ENCODE data around the gene OSBPL5. TPM values are rescaled to one million over a fixed set of nuclear protein-coding genes. Genes with fewer than 3 reads are reported as not detected.
A peak's percentile ranks its signal among the peaks of the same experiment; 100 is the strongest.

Gene OSBPL5
- total RNA-seq, 1 donor from 2014 or later, result 1.6 TPM

- H3K4me1 Mint-ChIP-seq (ENCODE audit: low read depth), result peaks cover 35% of the 10 kb centered on the region
- intact Hi-C loops (cut with micrococcal nuclease), result loop anchor here (1.0 to 5.0 kb wide), 4 partner anchors 126 to 1036 kb away; partner anchors contain the start of genes RRM1 and ZNF195
- H3K27me3 Mint-ChIP-seq (ENCODE audit: insufficient read depth), result peaks cover 3% of the 10 kb centered on the region
- H3K4me3 Mint-ChIP-seq, result peak overlapping the region; percentile 90
- peak overlapping the region; percentile 83 for H3K27ac Mint-ChIP-seq
- H3K9me3 Mint-ChIP-seq, result no peaks in the 10 kb centered on the region
- no peak for DNase-seq (ENCODE audit: low spot score)
- H3K36me3 Mint-ChIP-seq (ENCODE audit: low read depth), result peaks cover 24% of the 10 kb centered on the region
Observed at GRCh38 chr11:3055891-3056290, 109.2 kb downstream of the OSBPL5 start.

DNA sequence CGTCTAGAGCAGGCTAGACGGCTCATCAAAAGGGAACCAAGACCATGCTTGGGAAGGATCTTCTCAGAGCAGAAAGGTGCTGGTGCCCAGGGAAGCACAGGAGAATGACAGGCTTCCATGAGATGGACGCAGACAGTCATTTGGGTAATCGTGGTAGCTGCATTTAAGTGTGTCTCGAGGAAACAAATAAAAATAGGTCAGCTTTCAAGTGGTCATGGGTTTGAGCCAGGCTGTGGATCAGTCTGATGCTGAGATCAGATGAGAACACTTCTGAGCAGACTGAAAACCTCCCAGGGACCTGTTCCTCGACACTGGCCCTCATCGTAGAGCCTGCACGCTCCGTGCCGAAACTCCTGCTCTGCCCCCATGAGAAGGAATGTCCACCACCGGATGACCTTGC lies 112.5 kb downstream of the OSBPL5 start:
- Mint-ChIP-seq H3K4me1 (ENCODE audit: low read depth) (peaks cover 40% of the 10 kb centered on the region), H3K27ac (no peak overlapping the region), H3K27me3 (ENCODE audit: insufficient read depth) (no peaks in the 10 kb centered on the region), H3K9me3 (no peaks in the 10 kb centered on the region), H3K36me3 (ENCODE audit: low read depth) (peaks cover 26% of the 10 kb centered on the region), H3K4me3 (no peak overlapping the region)
- no peak for DNase-seq (ENCODE audit: low spot score)
- intact Hi-C loops (cut with micrococcal nuclease), result no loop called here

- Mint-ChIP-seq H3K4me3 (no peak overlapping the region), H3K27me3 (ENCODE audit: insufficient read depth) (no peaks in the 10 kb centered on the region), H3K27ac (no peak overlapping the region), H3K4me1 (ENCODE audit: low read depth) (peaks cover 36% of the 10 kb centered on the region), H3K36me3 (ENCODE audit: low read depth) (peaks cover 24% of the 10 kb centered on the region), H3K9me3 (no peaks in the 10 kb centered on the region)
- intact Hi-C loops (cut with micrococcal nuclease), result no loop called here
- no peak for DNase-seq (ENCODE audit: low spot score)
Observed at GRCh38 chr11:3052109-3052479, 113.0 kb downstream of the OSBPL5 start.

DNA sequence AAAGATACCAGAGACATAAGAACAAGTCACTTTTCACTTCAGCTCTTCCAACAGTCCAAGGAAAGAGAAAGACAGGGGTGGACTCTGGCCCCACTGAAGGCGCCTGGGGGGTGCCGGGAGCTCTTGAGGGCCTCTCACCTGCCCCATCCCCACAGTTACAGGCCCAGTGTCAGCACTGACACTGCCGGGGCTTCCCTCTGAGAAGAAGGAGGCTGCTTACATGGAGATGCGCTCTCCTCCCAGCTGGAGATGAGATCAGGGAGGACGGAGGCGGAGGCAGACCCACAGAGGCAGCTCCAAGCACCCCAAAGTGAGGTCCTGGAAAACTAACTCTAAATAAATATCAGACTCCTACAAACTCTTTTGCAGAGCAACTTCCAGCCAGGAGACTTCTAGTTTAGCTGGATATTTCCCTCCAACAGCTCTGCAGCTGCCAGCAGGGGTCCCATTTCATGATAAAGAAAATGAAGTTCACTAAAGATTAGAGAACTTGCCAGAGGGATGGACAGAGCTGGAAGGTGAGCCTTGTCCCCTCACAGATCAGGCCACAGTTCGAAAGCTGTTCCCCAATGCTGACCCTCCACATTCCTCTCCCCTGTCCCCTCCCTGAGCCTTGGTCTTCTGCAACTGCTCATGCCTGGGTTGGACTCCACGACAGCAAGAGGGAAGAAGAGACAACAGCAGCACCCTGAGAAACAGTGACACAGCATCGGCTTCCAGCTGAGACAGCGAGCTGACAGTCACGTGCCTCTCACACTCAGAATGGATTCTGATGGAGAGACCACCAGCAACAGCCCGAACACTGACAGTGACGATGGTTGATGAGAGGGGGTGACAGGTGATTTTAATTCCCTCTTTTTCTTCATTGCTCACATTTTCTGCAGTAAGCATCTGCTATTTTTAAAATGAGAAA lies 113.7 kb downstream of the OSBPL5 start:
- H3K4me3 Mint-ChIP-seq, result no peak overlapping the region
- no peaks in the 10 kb centered on the region for H3K9me3 Mint-ChIP-seq
- intact Hi-C loops (cut with micrococcal nuclease), result no loop called here
- DNase-seq (ENCODE audit: low spot score), result no peak
- H3K27ac Mint-ChIP-seq, result peak overlapping the region; percentile 59
- H3K27me3 Mint-ChIP-seq (ENCODE audit: insufficient read depth), result no peaks in the 10 kb centered on the region
- H3K4me1 Mint-ChIP-seq (ENCODE audit: low read depth), result peaks cover 36% of the 10 kb centered on the region
- H3K36me3 Mint-ChIP-seq (ENCODE audit: low read depth), result peaks cover 24% of the 10 kb centered on the region

DNA sequence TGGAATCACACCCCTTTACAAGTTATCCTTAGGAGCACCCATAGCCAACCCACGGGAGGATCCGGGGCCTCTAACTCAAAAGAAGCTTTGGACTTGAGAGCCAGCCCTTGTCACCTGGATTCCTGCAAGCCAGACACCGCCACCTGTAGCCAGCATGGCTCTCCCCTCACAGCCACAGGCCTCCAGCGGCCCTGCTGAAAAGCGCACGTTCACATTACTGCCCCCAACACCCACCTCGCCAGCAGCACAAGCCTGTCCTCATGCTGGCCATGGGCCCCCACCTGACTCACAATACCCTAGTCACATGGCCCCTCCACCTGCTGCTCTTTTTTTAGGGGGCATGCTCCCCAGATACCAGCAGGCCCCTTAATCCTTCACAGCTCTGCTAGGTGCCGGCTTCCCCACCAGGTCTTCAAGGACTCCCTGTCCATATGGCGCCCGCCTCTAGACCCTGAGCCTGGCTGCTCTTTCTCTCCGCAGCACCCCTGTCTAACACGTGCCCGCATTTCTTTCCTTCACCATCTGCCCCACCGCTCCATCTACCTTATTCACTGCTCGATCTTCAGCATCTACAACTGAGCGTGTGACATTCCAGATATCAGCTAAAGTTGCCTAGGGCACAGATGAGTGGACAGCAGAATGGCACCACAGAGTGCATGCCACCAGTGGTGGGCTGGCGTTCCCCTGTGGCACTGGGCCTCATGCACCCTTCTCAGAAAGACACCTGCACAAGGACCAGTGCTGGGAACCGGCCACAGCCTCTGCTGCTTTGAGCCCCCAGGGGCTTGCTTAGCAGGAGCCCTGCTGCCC lies 114.5 kb downstream of the OSBPL5 start:
- H3K36me3 Mint-ChIP-seq (ENCODE audit: low read depth), result peaks cover 21% of the 10 kb centered on the region
- intact Hi-C loops (cut with micrococcal nuclease), result no loop called here
- H3K27ac Mint-ChIP-seq, result peak overlapping the region; percentile 65
- no peak overlapping the region for H3K4me3 Mint-ChIP-seq
- H3K4me1 Mint-ChIP-seq (ENCODE audit: low read depth), result peaks cover 27% of the 10 kb centered on the region
- H3K27me3 Mint-ChIP-seq (ENCODE audit: insufficient read depth), result no peaks in the 10 kb centered on the region
- no peak for DNase-seq (ENCODE audit: low spot score)
- H3K9me3 Mint-ChIP-seq, result no peaks in the 10 kb centered on the region

- H3K4me1 Mint-ChIP-seq (ENCODE audit: low read depth), result peaks cover 18% of the 10 kb centered on the region
- DNase-seq (ENCODE audit: low spot score), result peak; percentile 48
- peak overlapping the region; percentile 96 for H3K27ac Mint-ChIP-seq
- no peaks in the 10 kb centered on the region for H3K9me3 Mint-ChIP-seq
- no peaks in the 10 kb centered on the region for H3K27me3 Mint-ChIP-seq (ENCODE audit: insufficient read depth)
- peaks cover 21% of the 10 kb centered on the region for H3K36me3 Mint-ChIP-seq (ENCODE audit: low read depth)
- H3K4me3 Mint-ChIP-seq, result peak overlapping the region; percentile 45
- intact Hi-C loops (cut with micrococcal nuclease), result no loop called here
Observed at GRCh38 chr11:3049430-3050243, 115.5 kb downstream of the OSBPL5 start.

GRCh38 chr11:3047637-3048036 lies 117.5 kb downstream of the OSBPL5 start:
- intact Hi-C loops (cut with micrococcal nuclease), result no loop called here
- no peak for DNase-seq (ENCODE audit: low spot score)

GRCh38 chr11:3046641-3047040 lies 118.5 kb downstream of the OSBPL5 start:
- Mint-ChIP-seq H3K4me3 (no peak overlapping the region), H3K36me3 (ENCODE audit: low read depth) (peaks cover 9% of the 10 kb centered on the region), H3K27me3 (ENCODE audit: insufficient read depth) (no peaks in the 10 kb centered on the region), H3K27ac (peak overlapping the region; percentile 18), H3K9me3 (no peaks in the 10 kb centered on the region), H3K4me1 (ENCODE audit: low read depth) (peaks cover 9% of the 10 kb centered on the region)
- DNase-seq (ENCODE audit: low spot score), result no peak
- intact Hi-C loops (cut with micrococcal nuclease), result no loop called here

More at GRCh38 chr11:3047637-3048036, 117.5 kb downstream of the OSBPL5 start:
- peaks cover 9% of the 10 kb centered on the region for H3K4me1 Mint-ChIP-seq (ENCODE audit: low read depth)
- peaks cover 9% of the 10 kb centered on the region for H3K36me3 Mint-ChIP-seq (ENCODE audit: low read depth)
- no peaks in the 10 kb centered on the region for H3K9me3 Mint-ChIP-seq
- H3K27ac Mint-ChIP-seq, result peak overlapping the region; percentile 29
- H3K27me3 Mint-ChIP-seq (ENCODE audit: insufficient read depth), result no peaks in the 10 kb centered on the region
- no peak overlapping the region for H3K4me3 Mint-ChIP-seq

- H3K4me1 Mint-ChIP-seq (ENCODE audit: low read depth), result peaks cover 9% of the 10 kb centered on the region
- H3K27ac Mint-ChIP-seq, result no peak overlapping the region
- intact Hi-C loops (cut with micrococcal nuclease), result no loop called here
- no peak overlapping the region for H3K4me3 Mint-ChIP-seq
- no peaks in the 10 kb centered on the region for H3K9me3 Mint-ChIP-seq
- H3K36me3 Mint-ChIP-seq (ENCODE audit: low read depth), result peaks cover 7% of the 10 kb centered on the region
- no peak for DNase-seq (ENCODE audit: low spot score)
- no peaks in the 10 kb centered on the region for H3K27me3 Mint-ChIP-seq (ENCODE audit: insufficient read depth)
Observed at GRCh38 chr11:3046190-3046589, 118.9 kb downstream of the OSBPL5 start.

- peaks cover 8% of the 10 kb centered on the region for H3K4me1 Mint-ChIP-seq (ENCODE audit: low read depth)
- no peak for DNase-seq (ENCODE audit: low spot score)
- peaks cover 14% of the 10 kb centered on the region for H3K36me3 Mint-ChIP-seq (ENCODE audit: low read depth)
- H3K9me3 Mint-ChIP-seq, result no peaks in the 10 kb centered on the region
- H3K4me3 Mint-ChIP-seq, result no peak overlapping the region
- no peak overlapping the region for H3K27ac Mint-ChIP-seq
- intact Hi-C loops (cut with micrococcal nuclease), result no loop called here
- no peaks in the 10 kb centered on the region for H3K27me3 Mint-ChIP-seq (ENCODE audit: insufficient read depth)
Observed at GRCh38 chr11:3044915-3045314, 120.2 kb downstream of the OSBPL5 start.

GRCh38 chr11:3044004-3044403 lies 121.1 kb downstream of the OSBPL5 start:
- H3K4me3 Mint-ChIP-seq, result no peak overlapping the region

GRCh38 chr11:3043315-3043871 lies 121.7 kb downstream of the OSBPL5 start:
- Mint-ChIP-seq H3K27me3 (ENCODE audit: insufficient read depth) (no peaks in the 10 kb centered on the region), H3K36me3 (ENCODE audit: low read depth) (peaks cover 20% of the 10 kb centered on the region), H3K4me3 (no peak overlapping the region), H3K4me1 (ENCODE audit: low read depth) (no peaks in the 10 kb centered on the region), H3K27ac (peak overlapping the region; percentile 70), H3K9me3 (no peaks in the 10 kb centered on the region)
- intact Hi-C loops (cut with micrococcal nuclease), result no loop called here
- DNase-seq (ENCODE audit: low spot score), result no peak

More at GRCh38 chr11:3044004-3044403, 121.1 kb downstream of the OSBPL5 start:
- DNase-seq (ENCODE audit: low spot score), result no peak
- intact Hi-C loops (cut with micrococcal nuclease), result no loop called here
- Mint-ChIP-seq H3K4me1 (ENCODE audit: low read depth) (no peaks in the 10 kb centered on the region), H3K27me3 (ENCODE audit: insufficient read depth) (no peaks in the 10 kb centered on the region), H3K9me3 (no peaks in the 10 kb centered on the region), H3K27ac (no peak overlapping the region), H3K36me3 (ENCODE audit: low read depth) (peaks cover 17% of the 10 kb centered on the region)

All from activated T-helper 1 cell treated with anti-CD3 and anti-CD28 coated beads, Interleukin-12 subunit alpha, Interleukin-12 subunit beta, Interleukin-2, Interleukin-4 antibody, amounts not matched to agents 30 ng/mL and 10 ng/mL and 1 ng/mL, durations not matched to agents 14 hours and 24 hours and 36 hours (primary cell).